ENCODE measurements around the gene CADPS2.

GRCh38 chr7:122689346-122690109, 196.7 kb downstream of the CADPS2 start:
- TF ChIP-seq, protein P1, sequence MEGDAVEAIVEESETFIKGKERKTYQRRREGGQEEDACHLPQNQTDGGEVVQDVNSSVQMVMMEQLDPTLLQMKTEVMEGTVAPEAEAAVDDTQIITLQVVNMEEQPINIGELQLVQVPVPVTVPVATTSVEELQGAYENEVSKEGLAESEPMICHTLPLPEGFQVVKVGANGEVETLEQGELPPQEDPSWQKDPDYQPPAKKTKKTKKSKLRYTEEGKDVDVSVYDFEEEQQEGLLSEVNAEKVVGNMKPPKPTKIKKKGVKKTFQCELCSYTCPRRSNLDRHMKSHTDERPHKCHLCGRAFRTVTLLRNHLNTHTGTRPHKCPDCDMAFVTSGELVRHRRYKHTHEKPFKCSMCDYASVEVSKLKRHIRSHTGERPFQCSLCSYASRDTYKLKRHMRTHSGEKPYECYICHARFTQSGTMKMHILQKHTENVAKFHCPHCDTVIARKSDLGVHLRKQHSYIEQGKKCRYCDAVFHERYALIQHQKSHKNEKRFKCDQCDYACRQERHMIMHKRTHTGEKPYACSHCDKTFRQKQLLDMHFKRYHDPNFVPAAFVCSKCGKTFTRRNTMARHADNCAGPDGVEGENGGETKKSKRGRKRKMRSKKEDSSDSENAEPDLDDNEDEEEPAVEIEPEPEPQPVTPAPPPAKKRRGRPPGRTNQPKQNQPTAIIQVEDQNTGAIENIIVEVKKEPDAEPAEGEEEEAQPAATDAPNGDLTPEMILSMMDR (optimal IDR thresholded peaks at IDR 0.05 in 1 of 3, IDR thresholded peaks at IDR 0.05 in 1 of 3, conservative IDR thresholded peaks at IDR 0.05 in 1 of 3; ENCODE audit: extremely low read depth in 1 of 3, insufficient read depth in 2 of 3, low read length in 3 of 3), result no peak
- no peak for TF ChIP-seq EZH2 (IDR thresholded peaks at IDR 0.05; ENCODE audit: low read length)

Measured in keratinocyte (primary cell).